SK-MEL-5 (cell line): ENCODE data around the gene ZBTB20. TPM values are rescaled to one million over a fixed set of nuclear protein-coding genes. Genes with fewer than 3 reads are reported as not detected.
"Not testable (repeated sequence)": the region's sequence is repeated elsewhere in the genome, so short reads cannot be mapped to it uniquely, and the experiment has no call there.

Source experiments
- DNase-seq: peaks from one replicate; pipeline ENCODE4 v3.0.0-alpha.2; 2016; ENCODE audit warnings: low read depth, low spot score
- in situ Hi-C: cut with HindIII; loops from 2 replicates; pipeline ENCODE4 v1.10.0; 2016; ENCODE audit warnings: low sequenced_read_pairs, high pct_unique_total_duplicates, low pct_unique_long_range_greater_than_20kb
- total RNA-seq: library from RNA; depleted of rRNA; stranded (reverse); fragments of >200 nt; shearing (Covaris generic); gene quantifications from 2 replicates; pipeline ENCODE4 v1.2.3, GENCODE V29; 2014

ZBTB20 gene
- total RNA-seq, 1 experiment from 2014 or later, result 2.9 TPM

DNA sequence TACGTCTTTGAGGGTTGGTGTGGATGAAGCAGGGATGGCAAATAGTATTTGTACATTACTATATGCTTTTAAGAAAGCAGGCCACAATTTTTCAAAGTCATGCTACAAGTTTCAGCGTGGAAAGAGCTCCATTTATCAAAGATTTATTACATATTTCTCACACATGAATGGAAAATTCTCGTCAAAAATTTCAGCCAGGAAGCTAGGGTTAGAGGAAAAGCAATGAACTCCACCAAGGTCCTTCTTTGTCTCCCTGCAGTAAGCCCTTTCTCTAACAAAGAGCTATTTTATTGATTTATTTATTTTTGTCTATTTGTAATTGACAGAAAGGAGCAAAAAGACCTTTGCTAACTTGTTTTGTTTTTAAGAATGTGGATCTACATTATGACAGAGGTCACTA, 7.5 kb upstream of the ZBTB20 start:
- DNase-seq, result no peak
- in situ Hi-C loops, result no loop called here

DNA sequence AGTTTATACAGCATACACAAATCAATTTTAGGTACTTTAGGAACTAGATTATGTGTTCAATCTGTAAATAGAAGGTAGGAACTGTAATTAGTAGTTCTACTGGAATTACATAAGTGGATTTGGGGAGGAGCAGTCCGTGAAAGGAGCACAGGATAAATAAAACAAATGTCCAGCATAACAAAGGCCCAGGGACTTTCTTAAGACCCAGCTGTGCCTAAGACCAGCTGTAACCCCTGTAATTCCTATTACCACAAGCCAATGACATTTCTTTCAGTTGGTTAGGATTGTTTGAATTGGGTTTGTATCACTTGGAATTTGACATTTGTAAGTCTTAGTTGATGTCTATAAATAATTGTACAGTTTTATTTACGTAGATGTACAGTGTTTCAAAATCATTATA, 4.8 kb upstream of the ZBTB20 start:
- DNase-seq, result no peak
- in situ Hi-C loops, result no loop called here

DNA sequence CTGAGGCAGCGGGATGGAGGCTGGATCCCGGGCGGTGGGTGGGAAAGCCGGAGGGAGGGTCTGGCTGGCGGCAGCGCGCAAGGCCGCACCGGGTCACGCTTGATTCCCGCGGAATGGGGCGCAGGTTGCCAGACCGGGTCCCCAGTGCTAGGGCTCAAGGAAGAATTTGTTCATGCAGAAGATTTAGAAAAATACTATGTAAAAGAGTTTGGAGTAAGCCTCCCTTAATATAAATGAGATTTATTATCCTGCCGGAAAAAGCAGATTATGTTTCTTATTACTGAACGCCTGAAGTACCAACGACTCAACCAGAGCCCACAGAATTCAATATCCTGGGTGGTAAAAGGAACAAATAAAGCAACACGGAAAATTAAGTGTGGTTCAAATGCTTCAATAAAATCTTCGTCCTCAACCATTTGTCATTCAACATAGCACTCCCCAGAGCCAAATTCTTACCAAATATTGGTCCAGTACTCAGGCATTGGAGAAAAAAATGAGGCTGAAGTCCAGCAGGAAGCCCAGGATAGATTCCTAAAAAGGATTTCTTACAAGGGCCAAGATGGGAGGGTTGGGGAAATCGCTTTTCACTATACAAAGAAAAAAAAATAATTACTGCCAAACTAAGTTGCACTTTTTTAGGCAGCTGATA, 1.2 kb upstream of the ZBTB20 start:
- in situ Hi-C loops, result no loop called here
- DNase-seq, result no peak

DNA sequence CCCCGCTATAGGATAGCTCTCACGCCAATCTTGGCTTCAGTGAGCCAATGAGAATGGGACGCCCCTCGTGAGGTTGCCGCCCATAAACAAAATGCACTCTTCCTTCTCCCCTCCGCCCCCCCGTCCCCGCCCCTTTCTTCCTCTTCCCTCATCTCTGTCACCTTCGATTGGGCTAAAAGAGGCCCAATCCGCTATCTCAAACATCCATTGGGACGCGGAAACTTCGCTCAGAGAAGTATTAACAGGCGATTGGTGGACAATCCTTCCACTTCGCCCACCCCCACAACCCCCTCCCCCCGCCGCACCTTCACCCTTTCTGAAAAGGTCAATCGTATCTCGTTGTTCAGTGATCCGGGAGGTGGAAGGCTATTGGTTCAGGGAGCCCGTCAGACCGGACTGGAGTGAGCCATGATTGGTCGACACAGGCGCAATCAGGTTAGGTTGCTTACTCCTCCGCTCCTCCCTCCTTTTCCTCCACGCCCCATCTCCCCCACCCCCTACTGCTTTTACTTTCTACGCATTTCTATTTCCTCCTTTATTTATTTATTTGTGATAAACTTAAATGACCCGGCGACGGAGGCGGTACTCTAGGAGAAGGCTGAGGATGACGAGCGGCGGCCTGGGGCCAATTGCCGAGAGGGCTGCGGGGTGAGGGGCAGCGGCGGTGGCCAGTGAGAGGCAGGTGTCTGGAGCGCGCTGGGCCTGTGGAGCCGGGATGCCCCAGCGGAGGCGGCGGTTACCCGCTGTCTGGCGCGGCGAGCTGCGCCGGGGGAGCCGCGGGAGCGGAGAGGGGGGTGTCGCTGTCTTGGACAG, 447 bp upstream of the ZBTB20 start:
- in situ Hi-C loops, result no loop called here
- peak; percentile 99 for DNase-seq

DNA sequence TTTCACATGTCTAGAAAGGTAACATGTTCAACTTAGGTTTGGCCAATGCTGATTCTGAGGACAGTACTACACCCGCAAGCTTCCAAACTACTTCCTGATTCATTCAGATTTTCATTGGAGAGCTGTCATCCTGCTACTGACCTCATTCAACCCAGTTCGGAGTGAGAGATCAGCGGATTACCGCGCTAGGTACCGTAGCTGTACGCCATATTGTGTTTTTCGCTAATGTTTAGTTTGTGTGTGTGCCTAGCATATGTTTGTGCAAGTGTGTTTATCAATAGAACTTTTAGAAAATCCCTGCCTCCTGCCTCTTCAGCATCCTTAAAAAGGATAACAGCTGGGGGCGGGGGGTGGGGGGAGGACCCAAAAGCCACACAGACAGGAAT, 1.1 kb downstream of the ZBTB20 start:
- in situ Hi-C loops, result no loop called here
- peak; percentile 84 for DNase-seq

DNA sequence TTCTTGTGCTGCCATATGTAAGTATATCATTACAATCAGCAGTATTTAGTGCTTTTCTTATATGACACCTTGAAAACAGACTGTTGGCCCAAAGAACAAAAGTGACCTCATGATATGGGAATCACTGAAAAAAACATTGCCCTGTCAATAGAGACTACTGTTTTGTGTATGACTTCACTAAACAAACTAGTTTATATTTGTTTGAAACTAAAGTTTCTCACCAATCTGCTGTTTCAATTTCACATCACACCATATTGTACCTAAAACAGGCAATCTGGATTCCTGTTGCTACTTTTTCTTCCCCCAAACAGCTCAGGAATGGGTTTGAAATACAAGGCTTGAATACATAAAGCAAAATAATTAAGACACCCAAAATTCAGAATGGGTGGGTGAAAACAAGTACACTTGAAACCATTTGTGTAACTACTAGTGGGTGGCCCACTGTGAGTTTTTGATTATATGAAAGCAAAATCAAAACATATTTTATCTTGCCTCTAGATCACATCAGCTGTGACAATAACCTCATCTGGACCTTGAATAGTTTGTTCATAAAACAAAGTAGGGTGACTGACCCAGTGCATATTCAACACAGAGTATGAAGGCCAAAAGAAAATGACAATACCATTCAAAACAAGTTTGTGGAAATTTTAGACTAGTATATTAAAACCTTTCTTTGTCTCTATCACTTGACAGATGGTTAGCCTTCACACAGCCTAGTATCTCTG, 5.9 kb downstream of the ZBTB20 start:
- no peak for DNase-seq
- in situ Hi-C loops, result no loop called here

DNA sequence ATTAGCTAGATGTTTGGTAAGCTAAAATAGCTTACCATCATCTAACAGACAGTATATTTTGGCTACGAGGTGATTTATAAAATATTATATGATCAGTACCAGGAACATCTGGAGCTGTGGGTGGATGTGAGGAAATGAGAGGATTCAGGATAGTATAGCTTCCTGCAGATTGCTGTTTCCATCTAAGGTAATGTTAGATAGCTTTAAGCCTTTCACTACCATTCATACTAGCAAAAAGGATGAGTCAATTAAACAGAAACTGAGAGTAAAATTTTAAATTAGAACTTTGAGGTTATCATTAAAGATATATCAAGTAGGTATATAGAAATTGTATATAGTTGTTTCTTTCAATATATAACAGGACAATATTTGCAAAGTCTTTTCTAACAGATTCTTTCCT, 8.0 kb downstream of the ZBTB20 start:
- in situ Hi-C loops, result no loop called here
- no peak for DNase-seq

DNA sequence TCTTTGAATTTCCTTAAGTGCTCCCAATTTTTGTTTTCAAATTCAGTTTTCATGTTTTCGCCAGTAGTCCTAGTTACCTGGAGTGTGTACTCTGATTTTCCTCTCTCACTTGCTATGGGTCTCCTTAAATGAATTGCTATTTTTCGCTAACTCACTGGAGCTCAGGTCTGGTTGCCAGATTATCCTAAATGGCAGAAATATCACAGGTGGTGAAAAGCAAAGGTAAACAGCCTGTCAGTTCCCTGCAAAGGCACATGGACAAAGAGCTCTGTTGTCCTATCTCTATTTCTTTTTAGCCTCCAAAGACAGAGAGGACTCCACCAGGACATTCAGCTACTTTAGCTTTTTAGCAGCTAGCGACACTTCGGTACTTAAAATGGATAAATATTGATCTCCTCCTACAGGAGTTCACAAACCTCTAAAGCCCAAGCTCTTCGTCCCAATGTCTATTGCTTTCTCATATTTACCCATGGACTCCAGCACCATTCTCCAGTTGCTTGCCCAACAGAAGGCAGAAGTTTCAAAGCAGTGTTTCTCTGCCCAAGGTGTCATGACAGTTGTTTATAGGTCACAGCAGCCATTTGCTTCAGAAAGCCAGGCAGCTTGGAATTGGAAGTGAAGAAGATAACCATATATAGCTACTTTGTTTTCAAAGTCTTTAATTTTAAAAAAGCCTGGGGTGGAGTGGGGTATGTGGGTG, 12.3 kb downstream of the ZBTB20 start:
- in situ Hi-C loops, result no loop called here
- DNase-seq, result no peak

DNA sequence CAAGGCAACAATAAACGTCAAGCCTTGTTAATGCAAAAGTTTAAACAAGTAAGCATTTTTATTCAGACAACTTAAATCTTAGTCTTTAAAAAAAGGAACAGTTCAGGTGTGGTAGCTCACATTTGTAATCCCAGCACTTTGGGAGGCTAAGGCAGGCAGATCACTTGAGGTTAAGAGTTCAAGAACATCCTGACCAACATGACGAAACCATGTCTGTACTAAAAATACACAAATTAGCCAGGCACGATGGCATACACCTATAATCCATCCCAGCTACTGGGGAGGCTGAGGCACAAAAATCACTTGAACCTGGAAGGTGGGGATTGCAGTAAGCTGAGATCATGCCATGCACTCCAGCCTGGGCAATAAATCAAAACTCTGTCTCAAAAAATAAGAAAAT, 19.9 kb downstream of the ZBTB20 start:
- DNase-seq, result no peak
- in situ Hi-C loops, result no loop called here

DNA sequence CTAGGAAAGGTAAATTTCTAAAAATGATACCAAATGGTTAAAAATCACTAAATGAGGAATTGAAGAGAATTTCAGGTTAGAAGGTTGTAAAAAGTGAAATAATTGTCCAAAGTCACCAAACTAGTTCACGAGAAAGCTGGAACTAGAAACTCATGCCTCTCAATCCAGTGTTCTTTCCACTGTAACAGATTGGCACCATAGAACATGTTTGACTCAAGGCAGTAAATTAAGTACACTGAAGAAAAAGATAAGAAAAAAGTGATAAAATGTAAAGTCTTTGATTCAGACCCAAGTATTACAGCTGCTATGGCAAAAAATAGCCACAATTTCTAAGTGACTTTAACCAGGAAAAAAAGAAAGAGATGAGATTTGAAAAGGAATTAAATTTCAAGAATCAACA, 26.5 kb downstream of the ZBTB20 start:
- in situ Hi-C loops, result no loop called here
- DNase-seq, result no peak

DNA sequence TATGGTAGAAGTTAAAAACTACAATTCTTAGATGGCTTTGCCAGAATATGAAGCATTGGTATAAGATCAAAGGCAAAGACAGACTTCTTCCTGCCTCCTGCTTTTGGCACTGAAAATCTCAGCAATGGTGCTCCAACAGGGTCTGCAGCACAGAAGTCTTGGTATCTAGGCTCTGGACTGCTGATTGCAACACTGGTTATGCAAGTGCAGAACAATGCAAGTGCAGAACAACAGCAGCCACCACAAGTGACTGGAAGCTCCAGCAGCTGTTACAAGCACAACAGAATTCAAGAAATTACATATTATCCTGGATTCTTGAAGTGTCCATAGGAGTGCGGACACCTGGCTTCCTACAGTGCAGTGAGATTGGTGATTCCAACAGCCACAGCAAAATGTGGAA, 33.7 kb downstream of the ZBTB20 start:
- DNase-seq, result no peak
- in situ Hi-C loops, result no loop called here

DNA sequence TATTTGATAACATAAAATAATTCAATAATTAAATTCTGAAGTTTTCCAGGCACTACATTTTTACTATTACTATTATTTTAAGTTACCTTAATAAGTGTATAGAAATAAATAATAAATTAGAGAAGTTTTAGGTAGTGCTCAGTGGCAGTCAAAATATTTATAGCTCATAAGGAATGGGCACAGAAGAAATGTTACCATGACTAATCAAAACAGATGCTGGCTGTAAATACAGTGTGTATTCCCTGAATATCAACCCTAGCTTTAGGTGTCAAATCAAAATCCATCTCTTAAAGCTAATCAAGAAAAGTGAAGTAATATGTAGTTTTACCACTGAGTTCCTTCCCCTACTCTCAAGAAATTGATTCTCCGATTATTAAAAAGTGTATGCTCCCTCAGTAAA, 35.5 kb downstream of the ZBTB20 start:
- in situ Hi-C loops, result no loop called here
- DNase-seq, result no peak

DNA sequence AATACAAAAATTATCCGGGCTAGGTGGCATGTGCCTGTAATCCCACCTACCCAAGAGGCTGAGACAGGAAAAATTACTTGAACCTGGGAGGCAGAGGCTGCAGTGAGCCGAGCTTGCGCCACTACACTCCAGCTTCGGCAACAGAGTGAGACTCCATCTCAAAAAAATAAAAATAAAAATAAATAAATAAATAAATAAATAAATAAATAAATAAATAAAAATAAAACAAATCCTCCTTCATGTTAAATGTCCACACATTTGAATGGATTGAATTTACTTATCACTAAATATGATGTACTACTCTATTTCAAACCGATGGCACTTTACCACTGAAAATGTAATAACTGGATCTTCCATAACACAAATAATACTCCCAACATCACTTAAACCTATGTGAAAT, 36.3 kb downstream of the ZBTB20 start:
- DNase-seq, result no peak

DNA sequence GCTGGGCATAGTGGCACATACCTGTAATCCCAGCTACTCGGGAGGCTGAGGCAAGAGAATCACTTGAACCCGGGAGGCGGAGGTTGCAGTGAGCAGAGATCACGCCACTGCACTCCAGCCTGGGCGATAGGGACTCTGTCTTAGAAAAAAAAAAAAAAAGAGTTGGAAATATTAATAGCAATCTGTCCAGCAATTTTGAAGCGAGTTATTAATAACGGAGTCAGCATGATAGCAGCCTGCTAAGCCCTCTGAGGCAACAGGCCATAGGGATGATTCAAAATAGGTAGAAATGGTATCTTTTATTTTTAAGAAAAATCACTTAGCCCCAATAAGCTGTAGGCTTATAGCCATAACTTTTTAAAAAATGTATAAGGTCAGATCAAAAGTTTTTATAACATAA, 37.0 kb downstream of the ZBTB20 start:
- in situ Hi-C loops, DNase-seq: not testable (repeated sequence)

More for the DNA sequence above, 36.3 kb downstream of the ZBTB20 start:
- in situ Hi-C loops, result no loop called here

DNA sequence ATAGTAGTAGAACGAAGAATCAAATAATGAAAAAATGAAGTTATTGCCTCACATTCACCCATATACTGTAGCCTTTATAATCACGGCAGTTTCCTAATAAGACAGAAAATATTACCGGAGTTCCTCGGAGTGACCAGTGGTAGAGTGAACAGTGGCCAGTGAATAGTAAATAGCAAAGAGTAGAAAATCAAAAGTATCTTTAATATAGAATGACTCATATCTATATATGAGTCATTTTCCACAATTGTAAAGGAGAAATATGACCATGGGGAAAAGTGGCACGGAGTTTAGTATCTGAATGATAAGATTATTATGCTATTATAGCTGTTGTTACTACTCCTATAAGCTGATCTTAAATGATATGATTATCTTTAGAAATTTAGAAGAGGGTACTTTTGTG, 38.5 kb downstream of the ZBTB20 start:
- no peak for DNase-seq
- in situ Hi-C loops, result no loop called here

DNA sequence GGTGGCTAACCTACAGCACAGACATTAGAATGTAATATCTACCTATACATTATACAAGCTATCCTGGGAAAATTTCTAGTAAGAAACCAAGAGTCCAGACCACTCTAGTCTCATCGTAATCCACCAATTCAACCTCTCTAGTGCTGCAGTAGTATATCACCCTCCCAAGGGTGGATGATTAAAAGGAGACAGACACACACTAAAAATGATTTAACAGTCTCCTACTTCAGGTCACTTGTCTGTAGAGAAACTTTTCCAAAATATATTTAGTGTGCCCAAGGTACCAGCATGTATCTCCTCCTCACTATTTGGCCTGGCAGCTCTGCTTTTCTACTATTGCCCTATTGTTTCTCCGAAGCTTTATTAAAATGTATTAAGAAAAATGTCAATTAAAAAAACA, 45.0 kb downstream of the ZBTB20 start:
- in situ Hi-C loops, result no loop called here
- no peak for DNase-seq

DNA sequence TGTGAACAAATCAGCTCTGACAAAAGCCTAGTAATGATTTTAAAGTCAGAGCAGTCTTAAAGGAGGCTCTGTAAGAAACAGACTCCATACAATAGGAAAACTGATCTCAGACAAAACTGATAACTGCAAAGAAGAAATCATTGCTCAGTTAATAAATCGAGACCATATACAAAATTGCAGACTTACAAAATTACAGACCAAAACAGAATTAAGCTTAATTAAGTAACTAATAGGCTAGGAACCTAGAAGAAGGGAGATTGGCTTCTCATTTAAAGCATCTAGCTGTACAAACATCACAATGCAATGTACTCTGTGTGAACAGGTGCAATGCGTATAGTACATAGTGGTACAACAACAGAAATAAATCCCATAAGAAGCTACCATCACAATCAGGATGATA, 46.3 kb downstream of the ZBTB20 start:
- in situ Hi-C loops, result no loop called here
- no peak for DNase-seq

DNA sequence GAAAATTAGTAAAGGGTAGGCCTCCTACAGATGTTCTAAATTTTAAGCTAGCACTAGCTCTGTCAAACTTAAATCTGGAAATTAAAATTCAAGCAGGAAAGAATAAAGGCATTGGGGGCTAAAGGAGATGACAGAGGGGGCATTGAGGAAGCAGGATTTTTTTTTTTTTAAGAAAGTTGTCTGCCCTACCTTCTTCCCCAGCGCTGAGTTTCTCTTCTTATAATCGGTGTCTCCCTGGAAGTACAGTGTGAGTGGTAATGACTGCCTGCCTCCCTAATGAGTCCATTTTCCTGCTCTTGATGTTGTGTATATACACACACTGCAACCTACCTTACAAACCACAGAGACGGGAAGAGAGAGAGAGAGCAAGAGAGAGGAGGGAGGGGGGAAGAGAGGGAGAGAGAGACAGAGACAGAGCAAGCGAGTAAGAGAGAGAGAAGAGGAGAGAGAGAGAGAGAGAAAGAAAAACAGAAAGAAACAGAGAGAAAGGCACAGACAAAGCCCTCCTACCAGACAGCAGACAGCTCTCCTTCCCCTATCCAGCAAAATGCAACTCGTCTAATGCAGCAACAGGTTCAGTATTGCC, 47.0 kb downstream of the ZBTB20 start:
- in situ Hi-C loops, result loop anchor here (25.0 kb wide), 1 partner anchor 263 kb away; no protein-coding TSS in a partner anchor
- DNase-seq, result peak; percentile 51
